Skeletal muscle tissue (tissue), 4 donors: ENCODE data around the gene CTXN3. TPM values are rescaled to one million over a fixed set of nuclear protein-coding genes. Genes with fewer than 3 reads are reported as not detected.
A peak's percentile ranks its signal among the peaks of the same experiment; 100 is the strongest.

Source experiments
- H3K27ac ChIP-seq: one replicate; pipeline ENCODE4 v1.7.0; 2013; ENCODE audit warnings: mild to moderate bottlenecking, low read depth, low read length, inconsistent platforms
- H3K27me3 ChIP-seq, 3 donors: one replicate each; pipeline ENCODE4 v1.7.0; 2013; ENCODE audit warnings: low read length in 3 of 3; ENCODE audit not compliant: control insufficient read depth in 3 of 3, insufficient read depth in 3 of 3
- H3K36me3 ChIP-seq, 3 donors: one replicate each; pipeline ENCODE4 v1.7.0; 2013; ENCODE audit warnings: low read length in 3 of 3; ENCODE audit not compliant: control insufficient read depth in 3 of 3, insufficient read depth in 3 of 3
- H3K4me1 ChIP-seq, 3 donors: one replicate each; pipeline ENCODE4 v1.7.0; 2013; ENCODE audit warnings: low read length in 3 of 3, mild to moderate bottlenecking in 3 of 3; ENCODE audit not compliant: control insufficient read depth in 3 of 3, insufficient read depth in 3 of 3
- H3K4me3 ChIP-seq, 3 donors: one replicate each; pipeline ENCODE4 v1.7.0; 2013; ENCODE audit warnings: low read length in 3 of 3
- H3K9ac ChIP-seq, 3 donors: one replicate each; pipeline ENCODE4 v1.7.0; 2013; ENCODE audit warnings: low read length in 3 of 3, mild to moderate bottlenecking in 3 of 3, moderate library complexity in 2 of 3, low read depth in 1 of 3
- H3K9me3 ChIP-seq, 3 donors: one replicate each; pipeline ENCODE4 v1.7.0; 2013; ENCODE audit warnings: low read length in 3 of 3; ENCODE audit not compliant: control insufficient read depth in 3 of 3
- total RNA-seq: library from RNA; depleted of rRNA; stranded (reverse); fragments of >200 nt; gene quantifications from one replicate; pipeline ENCODE4 v1.2.3, GENCODE V29; 2014
- donor health status: Osteomylitis.

CTXN3 gene
- total RNA-seq, 1 donor from 2014 or later: 1.0 TPM

GRCh38 chr5:127647361-127647958 lies 1.4 kb upstream of the CTXN3 start:
- Histone ChIP-seq H3K27me3 (no peaks in the 10 kb centered on the region), H3K27ac (peak overlapping the region; percentile 43), H3K9ac (peak overlapping the region in 1 of 3 donors; percentile 51)

GRCh38 chr5:127650022-127650421 lies 1.1 kb downstream of the CTXN3 start:
- Histone ChIP-seq H3K36me3 (no peaks in the 10 kb centered on the region), H3K27me3 (no peaks in the 10 kb centered on the region), H3K9ac (no peak overlapping the region), H3K27ac (peak overlapping the region; percentile 31), H3K9me3 (no peaks in the 10 kb centered on the region), H3K4me3 (peak overlapping the region in 1 of 3 donors; percentile 21), H3K4me1 (peaks cover 2 to 25% (median 14%) of the 10 kb centered on the region in 3 donors)

More at GRCh38 chr5:127647361-127647958, 1.4 kb upstream of the CTXN3 start:
- Histone ChIP-seq H3K4me1 (peaks cover 10 to 32% (median 16%) of the 10 kb centered on the region in 3 donors), H3K4me3 (no peak overlapping the region), H3K9me3 (no peaks in the 10 kb centered on the region), H3K36me3 (no peaks in the 10 kb centered on the region)

- H3K36me3 ChIP-seq: no peaks in the 10 kb centered on the region
- peaks cover 2 to 25% (median 14%) of the 10 kb centered on the region in 3 donors for H3K4me1 ChIP-seq
- H3K27me3 ChIP-seq: no peaks in the 10 kb centered on the region
- no peak overlapping the region for H3K9ac ChIP-seq
- H3K4me3 ChIP-seq: peak overlapping the region in 1 of 3 donors; percentile 6
- H3K9me3 ChIP-seq: no peaks in the 10 kb centered on the region
- peak overlapping the region; percentile 31 for H3K27ac ChIP-seq
Measured at GRCh38 chr5:127650649-127651048, 1.8 kb downstream of the CTXN3 start.

- H3K27me3 ChIP-seq: no peaks in the 10 kb centered on the region
- H3K9ac ChIP-seq: no peak overlapping the region
- H3K36me3 ChIP-seq: no peaks in the 10 kb centered on the region
Measured at GRCh38 chr5:127652952-127653611, 4.2 kb downstream of the CTXN3 start.

GRCh38 chr5:127656825-127657224 lies 7.9 kb downstream of the CTXN3 start:
- Histone ChIP-seq H3K4me3 (peak overlapping the region in 1 of 3 donors; percentile 39), H3K36me3 (no peaks in the 10 kb centered on the region), H3K4me1 (peaks cover 2 to 18% (median 14%) of the 10 kb centered on the region in 3 donors), H3K27me3 (no peaks in the 10 kb centered on the region), H3K9me3 (no peaks in the 10 kb centered on the region), H3K9ac (peak overlapping the region in 2 of 3 donors; percentile 27 to 55), H3K27ac (no peak overlapping the region)

More at GRCh38 chr5:127652952-127653611, 4.2 kb downstream of the CTXN3 start:
- no peaks in the 10 kb centered on the region for H3K9me3 ChIP-seq
- H3K4me1 ChIP-seq: peaks cover 5 to 21% (median 7%) of the 10 kb centered on the region in 3 donors
- no peak overlapping the region for H3K4me3 ChIP-seq
- H3K27ac ChIP-seq: no peak overlapping the region

GRCh38 chr5:127660047-127660733 lies 11.3 kb downstream of the CTXN3 start:
- Histone ChIP-seq H3K36me3 (no peaks in the 10 kb centered on the region), H3K4me1 (peaks cover 2 to 18% (median 14%) of the 10 kb centered on the region in 3 donors), H3K9me3 (no peaks in the 10 kb centered on the region), H3K27me3 (no peaks in the 10 kb centered on the region), H3K4me3 (peak overlapping the region in 2 of 3 donors; percentile 13 to 41), H3K9ac (peak overlapping the region; percentile 54 to 66 (median 64)), H3K27ac (peak overlapping the region; percentile 90)

GRCh38 chr5:127664093-127664492 lies 15.2 kb downstream of the CTXN3 start:
- H3K4me1 ChIP-seq: peaks cover 2 to 23% (median 11%) of the 10 kb centered on the region in 3 donors
- no peaks in the 10 kb centered on the region for H3K9me3 ChIP-seq
- no peak overlapping the region for H3K4me3 ChIP-seq
- H3K9ac ChIP-seq: no peak overlapping the region
- no peaks in the 10 kb centered on the region for H3K27me3 ChIP-seq
- H3K27ac ChIP-seq: peak overlapping the region; percentile 21
- no peaks in the 10 kb centered on the region for H3K36me3 ChIP-seq

GRCh38 chr5:127665641-127666040 lies 16.8 kb downstream of the CTXN3 start:
- H3K4me1 ChIP-seq: peaks cover 0 to 15% (median 0%) of the 10 kb centered on the region in 3 donors
- no peak overlapping the region for H3K4me3 ChIP-seq
- peak overlapping the region; percentile 48 for H3K27ac ChIP-seq

GRCh38 chr5:127666043-127666716 lies 17.3 kb downstream of the CTXN3 start:
- Histone ChIP-seq H3K27ac (peak overlapping the region; percentile 48), H3K4me3 (no peak overlapping the region)

More at GRCh38 chr5:127665641-127666040, 16.8 kb downstream of the CTXN3 start:
- Histone ChIP-seq H3K9ac (no peak overlapping the region), H3K27me3 (no peaks in the 10 kb centered on the region), H3K9me3 (no peaks in the 10 kb centered on the region), H3K36me3 (no peaks in the 10 kb centered on the region)

More at GRCh38 chr5:127666043-127666716, 17.3 kb downstream of the CTXN3 start:
- Histone ChIP-seq H3K36me3 (no peaks in the 10 kb centered on the region), H3K4me1 (peaks cover 0 to 15% (median 0%) of the 10 kb centered on the region in 3 donors), H3K9me3 (no peaks in the 10 kb centered on the region), H3K27me3 (no peaks in the 10 kb centered on the region), H3K9ac (no peak overlapping the region)
